Hematopoietic multipotent progenitor cell treated with erythropoietin and hydrocortisone succinate and interleukin-3 and kit ligand, for 17 days (in vitro differentiated cells): Measurements from ENCODE around the gene TEX261.
"Not testable (repeated sequence)": the region's sequence is repeated elsewhere in the genome, so short reads cannot be mapped to it uniquely, and the experiment has no call there.

Experiments
- DNase-seq: peaks from one replicate; pipeline ENCODE4 v3.0.0-alpha.2; 2015; ENCODE audit warnings: low spot score

The TEX261 gene

GRCh38 chr2:70994699-70995425 lies at the start of gene TEX261:
Gene TEX261, minus strand, starts transcription at chr2:70994873. Its CDS starts 116 bp downstream, at chr2:70994757.
- DNase-seq, result peak; percentile 90

GRCh38 chr2:71043531-71044407 lies 49.1 kb upstream of the TEX261 start:
- no peak for DNase-seq

GRCh38 chr2:71042287-71042686 lies 47.6 kb upstream of the TEX261 start:
- no peak for DNase-seq

GRCh38 chr2:71036296-71036695 lies 41.6 kb upstream of the TEX261 start:
- not testable (repeated sequence) for DNase-seq

GRCh38 chr2:71023553-71024243 lies 29.0 kb upstream of the TEX261 start:
- not testable (repeated sequence) for DNase-seq

GRCh38 chr2:71021394-71021793 lies 26.7 kb upstream of the TEX261 start:
- not testable (repeated sequence) for DNase-seq

- DNase-seq, result not testable (repeated sequence)
These were observed 25.3 kb upstream of the TEX261 start for GRCh38 chr2:71019989-71020388.

GRCh38 chr2:71018625-71019024 lies 24.0 kb upstream of the TEX261 start:
- DNase-seq, result no peak

- not testable (repeated sequence) for DNase-seq
These were observed 17.1 kb upstream of the TEX261 start for GRCh38 chr2:71011786-71012185.

- DNase-seq, result no peak
These were observed 13.7 kb upstream of the TEX261 start for GRCh38 chr2:71008342-71008741.

GRCh38 chr2:71006955-71007799 lies 12.5 kb upstream of the TEX261 start:
- no peak for DNase-seq

GRCh38 chr2:71006323-71006722 lies 11.7 kb upstream of the TEX261 start:
- DNase-seq, result no peak

GRCh38 chr2:71005271-71006202 lies 10.9 kb upstream of the TEX261 start:
- DNase-seq, result no peak

- DNase-seq, result no peak
These were observed 10.2 kb upstream of the TEX261 start for GRCh38 chr2:71004857-71005256.

- DNase-seq, result no peak
These were observed 9.5 kb upstream of the TEX261 start for GRCh38 chr2:71003966-71004755.

- no peak for DNase-seq
These were observed 8.7 kb upstream of the TEX261 start for GRCh38 chr2:71003396-71003795.

- DNase-seq, result no peak
These were observed 7.4 kb upstream of the TEX261 start for GRCh38 chr2:71001981-71002570.

- no peak for DNase-seq
These were observed 6.9 kb upstream of the TEX261 start for GRCh38 chr2:71001592-71001927.
